Small intestine (tissue), 7 donors: ENCODE measurements around the gene VSIG8. TPM values are rescaled to one million over a fixed set of nuclear protein-coding genes. Genes with fewer than 3 reads are reported as not detected.
A peak's percentile ranks its signal among the peaks of the same experiment; 100 is the strongest.

Experiments
- DNase-seq, 2 donors: peaks; one replicate each; pipeline versions ENCODE4 v3.0.0 to v3.0.0-alpha.2; 2013
- FAIRE-seq: peaks from 2 replicates; lab custom pipeline; 2012; peaks lifted over from hg19 to GRCh38; lab: Jason Lieb, UNC
- H3K27ac ChIP-seq, 3 donors: one replicate each; pipeline ENCODE4 v1.5.1; 2013; ENCODE audit warnings: low read length in 2 of 3, mild to moderate bottlenecking in 2 of 3, control low read depth in 1 of 3, inconsistent platforms in 1 of 3, low read depth in 1 of 3, moderate library complexity in 1 of 3
- H3K27me3 ChIP-seq, 3 donors: one replicate each; pipeline ENCODE4 v1.6.1; 2013; ENCODE audit warnings: low read length in 3 of 3, inconsistent platforms in 1 of 3; ENCODE audit not compliant: control insufficient read depth in 3 of 3, insufficient read depth in 3 of 3
- H3K36me3 ChIP-seq, 3 donors: one replicate each; pipeline ENCODE4 v1.6.1; 2013; ENCODE audit warnings: low read length in 3 of 3, inconsistent platforms in 1 of 3, low read depth in 1 of 3, mild to moderate bottlenecking in 1 of 3, moderate library complexity in 1 of 3; ENCODE audit not compliant: control insufficient read depth in 3 of 3, insufficient read depth in 2 of 3
- H3K4me1 ChIP-seq, 3 donors: one replicate each; pipeline ENCODE4 v1.6.1; 2013; ENCODE audit warnings: low read length in 2 of 3, inconsistent platforms in 1 of 3, low read depth in 1 of 3, mild to moderate bottlenecking in 1 of 3, moderate library complexity in 1 of 3; ENCODE audit not compliant: control insufficient read depth in 3 of 3, insufficient read depth in 2 of 3
- H3K4me3 ChIP-seq, 3 donors: one replicate each; pipeline ENCODE4 v1.5.1; 2013; ENCODE audit warnings: low read length in 3 of 3, control low read depth in 1 of 3, inconsistent platforms in 1 of 3, low read depth in 1 of 3, mild to moderate bottlenecking in 1 of 3, moderate library complexity in 1 of 3
- H3K9me3 ChIP-seq, 2 donors: one replicate each; pipeline ENCODE4 v1.6.1; 2013; ENCODE audit warnings: low read depth in 1 of 2, low read length in 1 of 2; ENCODE audit not compliant: control insufficient read depth in 2 of 2, insufficient read depth in 1 of 2
- WGBS, 3 donors: extraction: QIAGEN DNeasy Blood & Tissue Kit; methylation state at CpG; one replicate each; pipeline ENCODE4 v1.1.7; 2013; 5-methylcytosine and 5-hydroxymethylcytosine counted together
- polyA plus RNA-seq, 4 donors: library from polyadenylated mRNA; stranded (reverse) in 3 of 4; unstranded in 1 of 4; fragments of 200-250 nt in 3 of 4; fragments of 120-200 nt in 1 of 4; gene quantifications; one replicate each; pipeline versions ENCODE4 v1.2.1 to v1.2.3, GENCODE V29; 2013
- donor health status: healthy with polysubstance abuse.
- donor health status: control.
- donor health status: control.
- donor health status: Bipolar disorder and iron deficiency.
- donor health status: healthy.

Gene VSIG8
- polyA plus RNA-seq, 4 donors: 0.09 to 0.19 TPM; not detected in 2

DNA sequence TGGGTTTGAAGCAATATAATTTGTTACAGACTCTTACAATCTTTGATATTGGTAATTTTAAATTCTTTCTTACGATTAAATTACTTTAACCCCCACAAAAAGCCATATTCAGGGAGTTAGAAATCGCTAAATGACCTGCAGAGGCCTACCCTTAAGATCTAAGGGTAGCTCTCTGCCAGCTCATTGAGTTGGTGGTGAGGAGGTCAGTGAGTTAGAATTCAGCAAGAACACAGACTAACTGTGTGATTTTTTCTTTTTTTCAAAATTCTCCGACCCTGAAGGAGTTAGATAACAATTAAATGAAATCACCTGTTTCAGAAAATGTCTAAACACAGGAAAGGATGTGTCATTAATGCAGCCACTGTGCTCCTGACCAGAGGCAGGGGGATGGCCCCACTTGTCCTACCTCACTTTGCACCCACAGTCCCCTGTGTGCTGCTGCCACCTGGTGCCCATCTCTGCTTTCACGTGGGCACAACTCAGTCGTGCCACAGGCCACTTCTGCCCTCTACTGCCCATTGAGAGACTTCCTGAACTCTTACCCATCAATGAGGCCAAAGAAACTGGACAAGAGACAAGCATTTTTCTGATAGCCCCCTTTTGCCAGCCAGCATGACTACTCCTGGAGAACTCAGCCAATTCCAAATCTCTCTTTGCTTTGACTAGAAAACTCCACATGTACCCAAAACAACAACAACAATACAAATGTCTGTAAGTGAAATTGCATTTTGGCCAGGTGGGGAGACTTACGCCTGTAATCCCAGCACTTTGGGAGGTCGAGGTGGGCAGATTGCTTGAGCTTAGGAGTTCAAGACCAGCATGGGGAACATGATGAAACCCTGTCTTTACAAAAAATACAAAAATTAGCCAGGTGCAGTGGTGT is 29.1 kb upstream of the VSIG8 start:
- DNase-seq (peak; percentile 87 to 89), FAIRE-seq (no peak)
- Histone ChIP-seq H3K27me3 (no peaks in the 10 kb centered on the region), H3K4me3 (no peak overlapping the region), H3K9me3 (no peaks in the 10 kb centered on the region), H3K27ac (no peak overlapping the region), H3K4me1 (peaks cover 0 to 8% (median 3%) of the 10 kb centered on the region in 3 donors), H3K36me3 (no peaks in the 10 kb centered on the region)
- WGBS, 3 donors: 41 to 52% (median 42%) methylated on average over 7 of the region's 7 CpGs

DNA sequence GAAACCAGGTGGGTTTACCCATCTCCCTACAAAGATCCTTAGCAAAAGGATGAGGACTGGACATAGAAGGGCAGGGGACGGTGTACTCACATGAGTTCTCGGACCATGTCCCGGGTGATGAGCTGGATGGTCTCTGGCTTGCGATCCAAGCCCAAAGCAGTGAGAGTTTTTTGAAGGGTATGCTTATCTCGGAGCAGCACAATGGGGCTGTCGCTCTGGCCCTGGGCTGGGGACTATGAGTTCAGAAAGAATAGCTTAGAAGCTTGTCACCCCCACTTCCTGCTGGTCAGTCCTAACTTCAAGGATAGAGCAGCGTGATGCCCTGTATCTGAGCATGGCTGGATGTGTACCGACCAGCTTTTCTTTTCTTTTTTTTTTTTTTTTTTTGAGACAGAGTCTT is 27.9 kb upstream of the VSIG8 start:
- no peaks in the 10 kb centered on the region for H3K9me3 ChIP-seq
- H3K27me3 ChIP-seq: no peaks in the 10 kb centered on the region
- H3K36me3 ChIP-seq: no peaks in the 10 kb centered on the region
- 80 to 85% (median 85%) methylated on average over 8 of the region's 8 CpGs for WGBS, 3 donors
- DNase-seq: no peak
- FAIRE-seq: no peak
- no peak overlapping the region for H3K4me3 ChIP-seq
- H3K27ac ChIP-seq: peak overlapping the region in 1 of 3 donors; percentile 78
- H3K4me1 ChIP-seq: peaks cover 0 to 8% (median 3%) of the 10 kb centered on the region in 3 donors

DNA sequence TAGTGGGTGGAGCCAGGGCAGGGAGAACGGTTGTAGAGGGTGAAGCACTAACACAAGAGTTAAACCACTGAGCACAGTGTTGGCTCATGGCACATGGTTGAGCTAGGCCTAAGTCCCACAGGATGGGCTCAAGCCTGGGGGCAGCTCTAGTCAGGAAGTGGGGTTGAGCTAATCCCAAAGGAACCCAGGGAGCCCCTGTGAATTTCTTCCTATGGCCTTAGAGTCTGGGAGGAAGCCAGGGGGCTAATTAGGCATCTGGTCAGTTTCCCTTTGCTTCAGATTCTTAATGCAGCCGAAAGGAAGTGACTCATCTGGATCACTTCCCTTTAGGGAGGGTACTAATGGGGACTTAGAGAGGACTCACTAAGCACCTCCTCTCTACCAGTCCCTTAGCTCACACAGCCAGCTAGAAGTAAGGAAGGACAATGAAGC is 27.4 kb upstream of the VSIG8 start:
- Histone ChIP-seq H3K27ac (peak overlapping the region in 1 of 3 donors; percentile 83), H3K36me3 (no peaks in the 10 kb centered on the region), H3K9me3 (no peaks in the 10 kb centered on the region), H3K27me3 (no peaks in the 10 kb centered on the region), H3K4me3 (no peak overlapping the region), H3K4me1 (peaks cover 0 to 8% (median 3%) of the 10 kb centered on the region in 3 donors)
- no peak for FAIRE-seq
- peak in 1 of 2 donors; percentile 27 for DNase-seq
- WGBS, 3 donors: 26 to 55% (median 43%) methylated on average over 2 of the region's 2 CpGs

DNA sequence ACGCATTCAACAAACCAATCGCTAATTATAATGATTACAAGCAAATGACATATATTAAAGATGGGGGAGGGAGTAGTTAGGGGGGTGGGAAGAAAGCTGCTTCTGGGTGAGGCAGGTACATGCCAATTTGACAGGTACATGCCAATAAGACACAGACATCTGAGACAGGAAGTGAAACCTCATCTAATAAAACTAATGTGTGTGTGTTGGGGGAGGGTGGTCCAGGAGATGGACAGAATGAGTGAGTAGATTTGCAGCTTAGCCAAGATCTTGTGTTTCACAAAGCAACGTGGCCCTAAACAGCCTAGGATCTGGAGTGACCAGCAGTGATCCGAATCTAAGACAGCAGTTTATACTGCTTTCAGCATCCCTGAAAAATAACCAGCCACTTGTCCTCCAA is 26.7 kb upstream of the VSIG8 start:
- no peak for DNase-seq

DNA sequence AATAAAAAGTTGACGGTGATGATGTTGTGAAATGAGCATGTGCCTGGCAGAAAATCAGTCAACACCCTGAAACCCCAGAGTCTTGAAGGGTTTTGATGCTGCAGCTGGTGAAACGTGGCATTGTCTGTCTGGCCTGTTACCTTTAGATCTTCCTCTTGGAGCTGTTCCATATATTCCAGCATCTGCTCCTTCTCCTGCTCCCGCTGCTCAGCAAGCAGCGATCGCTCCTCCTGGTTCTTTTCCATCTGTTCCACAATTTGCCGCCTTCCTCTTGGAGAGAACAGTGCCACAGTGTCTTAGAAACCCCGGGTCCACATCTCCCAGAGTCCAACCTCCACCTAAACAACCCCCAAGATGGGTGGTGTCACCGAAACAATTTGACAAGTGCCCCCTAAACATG is 21.8 kb upstream of the VSIG8 start:
- Histone ChIP-seq H3K4me3 (no peak overlapping the region), H3K4me1 (peaks cover 0 to 14% (median under 1%) of the 10 kb centered on the region in 3 donors), H3K27me3 (no peaks in the 10 kb centered on the region), H3K9me3 (no peaks in the 10 kb centered on the region), H3K27ac (no peak overlapping the region), H3K36me3 (no peaks in the 10 kb centered on the region)
- FAIRE-seq: no peak
- WGBS, 3 donors: 76 to 81% (median 77%) methylated on average over 8 of the region's 8 CpGs
- DNase-seq: no peak

More for the DNA sequence above, 26.7 kb upstream of the VSIG8 start:
- Histone ChIP-seq H3K9me3 (no peaks in the 10 kb centered on the region), H3K27ac (peak overlapping the region in 1 of 3 donors; percentile 83), H3K4me1 (peaks cover 0 to 8% (median 3%) of the 10 kb centered on the region in 3 donors), H3K36me3 (no peaks in the 10 kb centered on the region), H3K27me3 (no peaks in the 10 kb centered on the region), H3K4me3 (no peak overlapping the region)
- FAIRE-seq: no peak
- WGBS, 3 donors: 91 to 94% (median 93%) methylated on average over 4 of the region's 4 CpGs

DNA sequence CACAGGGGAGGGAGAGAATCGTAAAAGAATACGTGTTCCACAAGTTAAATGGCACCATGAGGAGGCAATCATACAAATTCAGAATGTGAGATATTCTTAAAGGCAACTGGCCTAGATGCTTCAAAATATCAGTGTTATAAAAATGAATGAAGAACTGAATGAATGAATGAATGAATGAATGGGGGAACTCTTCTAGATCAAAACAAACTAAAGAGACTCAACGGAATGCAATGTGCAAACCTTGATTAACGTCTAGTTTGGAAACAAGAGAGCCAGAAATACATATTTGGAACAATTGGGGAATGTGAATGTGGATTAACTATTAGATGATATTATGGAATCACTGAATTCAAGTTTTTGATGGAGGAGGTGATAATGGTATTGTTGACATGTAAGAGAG is 20.7 kb upstream of the VSIG8 start:
- H3K4me1 ChIP-seq: peaks cover 0 to 14% (median 0%) of the 10 kb centered on the region in 3 donors
- no peaks in the 10 kb centered on the region for H3K9me3 ChIP-seq
- H3K4me3 ChIP-seq: no peak overlapping the region
- no peaks in the 10 kb centered on the region for H3K27me3 ChIP-seq
- no peak for FAIRE-seq
- DNase-seq: no peak
- no peak overlapping the region for H3K27ac ChIP-seq
- H3K36me3 ChIP-seq: peaks cover 0 to 2% (median 0%) of the 10 kb centered on the region in 3 donors
- WGBS, 3 donors: 68 to 88% (median 70%) methylated on average over 4 of the region's 4 CpGs

DNA sequence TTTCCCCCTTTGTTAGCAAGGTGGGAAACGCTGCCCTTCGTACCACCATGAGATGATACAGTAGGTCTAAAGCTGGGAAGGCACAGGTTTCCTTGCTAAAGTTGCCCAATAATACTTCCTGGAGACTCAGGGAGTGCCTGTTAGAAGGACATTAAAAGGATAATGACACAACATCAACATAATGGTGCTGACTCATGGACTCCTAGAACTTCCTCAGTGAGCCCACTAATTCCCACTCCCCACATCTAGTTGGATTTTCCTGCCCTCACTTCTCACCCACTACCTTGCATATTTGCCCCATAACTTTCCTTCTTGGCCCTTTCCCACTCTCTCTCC is 20.0 kb upstream of the VSIG8 start:
- WGBS, 3 donors: 57 to 83% (median 78%) methylated on average over 2 of the region's 2 CpGs
- Histone ChIP-seq H3K4me3 (no peak overlapping the region), H3K27me3 (no peaks in the 10 kb centered on the region), H3K27ac (no peak overlapping the region), H3K4me1 (peaks cover 0 to 14% (median 0%) of the 10 kb centered on the region in 3 donors), H3K9me3 (no peaks in the 10 kb centered on the region), H3K36me3 (peaks cover 0 to 2% (median 0%) of the 10 kb centered on the region in 3 donors)
- DNase-seq: no peak
- no peak for FAIRE-seq

DNA sequence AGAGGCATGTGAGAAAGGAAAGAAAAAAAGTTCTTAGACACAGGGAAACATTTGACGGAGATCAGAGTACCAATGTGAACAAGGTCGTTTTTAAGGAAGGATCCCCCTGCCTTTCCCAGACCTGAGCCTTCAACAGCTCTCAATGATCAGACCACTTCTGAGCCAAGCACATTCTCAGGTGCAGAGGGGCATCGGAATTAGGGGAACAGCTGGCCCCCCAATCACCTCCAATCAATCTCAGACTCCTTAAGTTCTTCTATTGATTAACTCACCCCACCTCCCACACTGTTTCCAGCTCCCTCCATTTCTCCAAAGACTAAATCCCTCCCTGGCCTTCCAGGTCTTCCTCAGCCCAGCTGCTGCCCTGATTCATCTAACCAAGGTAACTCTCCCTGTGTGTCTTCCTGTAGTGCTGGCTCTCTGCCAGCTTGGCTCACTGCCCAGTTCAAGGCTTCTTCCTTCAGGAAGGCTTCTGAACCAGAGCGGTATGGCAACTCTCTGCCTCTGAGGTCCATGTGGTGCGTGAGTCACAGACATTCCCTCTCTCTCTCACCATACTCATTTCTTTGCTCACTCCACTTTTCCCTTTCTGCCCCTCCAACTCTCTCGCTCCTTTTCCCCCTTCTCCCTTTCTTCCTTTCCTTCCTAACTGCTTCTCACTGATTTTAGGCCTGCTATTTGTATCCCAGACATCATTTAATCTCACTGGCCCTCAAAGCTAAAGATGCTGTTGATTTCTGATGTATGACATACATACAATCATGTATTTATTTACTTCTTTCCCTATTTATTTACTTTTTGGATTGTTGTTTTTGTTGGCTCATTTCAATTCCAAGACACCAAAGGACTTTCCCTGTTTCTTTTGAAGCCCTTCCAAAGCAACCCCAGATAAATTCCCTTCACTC is 19.4 kb upstream of the VSIG8 start:
- Histone ChIP-seq H3K36me3 (peaks cover 0 to 2% (median 0%) of the 10 kb centered on the region in 3 donors), H3K9me3 (no peaks in the 10 kb centered on the region), H3K27ac (peak overlapping the region in 2 of 3 donors; percentile 34 to 37), H3K4me1 (peaks cover 0 to 14% (median 0%) of the 10 kb centered on the region in 3 donors), H3K27me3 (no peaks in the 10 kb centered on the region), H3K4me3 (no peak overlapping the region)
- no peak for FAIRE-seq
- peak; percentile 98 to 99 for DNase-seq
- 29 to 54% (median 46%) methylated on average over 6 of the region's 6 CpGs for WGBS, 3 donors
